K562 (cell line): ENCODE measurements around the gene ARHGAP33. TPM values are rescaled to one million over a fixed set of nuclear protein-coding genes. Genes with fewer than 3 reads are reported as not detected.
A peak's percentile ranks its signal among the peaks of the same experiment; 100 is the strongest.

ENCODE experiments used
- BRF1 ChIP-seq: IDR thresholded peaks from 3 replicates; pipeline ENCODE4 v1.6.1; 2011; ENCODE audit warnings: borderline replicate concordance, mild to moderate bottlenecking; ENCODE audit not compliant: insufficient read length; ENCODE audit errors: extremely low read depth
- DMBX1 ChIP-seq: fragments of 250-450 bp; sonication (Bioruptor Pico); IDR thresholded peaks from 2 replicates; pipeline ENCODE4 v1.8.0; 2022; ENCODE audit warnings: inconsistent platforms, mild to moderate bottlenecking, moderate library complexity, borderline replicate concordance
- ELK1 ChIP-seq: sonication (generic); formaldehyde crosslinking; IDR thresholded peaks from 2 replicates; pipeline ENCODE4 v1.8.1; 2022; ENCODE audit warnings: missing genetic modification reagents
- ETS2 ChIP-seq: IDR thresholded peaks from 2 replicates; pipeline ENCODE4 v1.6.1; 2016; ENCODE audit warnings: borderline replicate concordance, missing genetic modification characterization, mild to moderate bottlenecking, moderate library complexity, missing compliant biosample characterization; ENCODE audit not compliant: poor library complexity, severe bottlenecking
- FOXK1 ChIP-seq: sonication (generic); formaldehyde crosslinking; IDR thresholded peaks from 2 replicates; pipeline ENCODE4 v1.8.0; 2022; ENCODE audit warnings: missing genetic modification reagents, mild to moderate bottlenecking, borderline replicate concordance
- HDAC3 ChIP-seq: fragments of 450-650 bp; IDR thresholded peaks from 2 replicates; pipeline ENCODE4 v1.6.1; 2018; ENCODE audit warnings: borderline replicate concordance, mild to moderate bottlenecking, moderate library complexity; ENCODE audit not compliant: partially characterized antibody
- HMGN3 ChIP-seq: IDR thresholded peaks from 2 replicates; pipeline ENCODE4 v1.6.1; 2011; ENCODE audit warnings: borderline replicate concordance, low read depth, mild to moderate bottlenecking, mixed read lengths, low read length; ENCODE audit not compliant: insufficient read length; ENCODE audit errors: extremely low read depth
- MECOM ChIP-seq: fragments of 250-450 bp; sonication (Bioruptor Pico); IDR thresholded peaks from 2 replicates; pipeline ENCODE4 v1.8.0; 2022; ENCODE audit warnings: inconsistent platforms
- MIER1 ChIP-seq: fragments of 450-650 bp; IDR thresholded peaks from 2 replicates; pipeline ENCODE4 v1.6.1; 2016; ENCODE audit warnings: antibody characterized with exemption, mild to moderate bottlenecking, low read depth
- MTA2 ChIP-seq: fragments of 450-650 bp; IDR thresholded peaks from 2 replicates; pipeline ENCODE4 v1.6.1; 2016; ENCODE audit warnings: low read depth
- PCBP1 ChIP-seq: fragments of 200-400 bp; formaldehyde crosslinking; IDR thresholded peaks from 2 replicates; pipeline ENCODE4 v1.6.1; 2018; ENCODE audit warnings: mild to moderate bottlenecking, low read depth, low read length; ENCODE audit not compliant: poor library complexity, severe bottlenecking
- PURB ChIP-seq: sonication (generic); formaldehyde crosslinking; IDR thresholded peaks from 2 replicates; pipeline ENCODE4 v1.9.0; 2021; ENCODE audit warnings: low read depth, mild to moderate bottlenecking, missing genetic modification reagents
- RCOR1 ChIP-seq, 2 experiments: IDR thresholded peaks; 2 replicates each; pipeline ENCODE4 v1.6.1; 2012; ENCODE audit warnings: low read depth in 2 of 2, low read length in 2 of 2, borderline replicate concordance in 1 of 2, improper control_type of control experiment in 1 of 2
- RFX5 ChIP-seq: IDR thresholded peaks from 2 replicates; pipeline ENCODE4 v1.6.1; 2011; ENCODE audit warnings: low read depth, mild to moderate bottlenecking, improper control_type of control experiment, low read length
- SPI1 ChIP-seq: IDR thresholded peaks from 2 replicates; pipeline ENCODE4 v1.6.1; 2011; ENCODE audit warnings: low read depth, low read length, control low read depth, borderline replicate concordance
- STAT5A ChIP-seq: IDR thresholded peaks from 2 replicates; pipeline ENCODE4 v1.6.1; 2012; ENCODE audit warnings: low read length, inconsistent platforms, borderline replicate concordance
- ZC3H8 ChIP-seq: fragments of 450-650 bp; IDR thresholded peaks from 2 replicates; pipeline ENCODE4 v1.6.1; 2017
- ZNF165 ChIP-seq: fragments of 250-450 bp; sonication (Bioruptor Pico); IDR thresholded peaks from 2 replicates; pipeline ENCODE4 v1.4.0; 2020; ENCODE audit warnings: borderline replicate concordance
- ZNF282 ChIP-seq: sonication (generic); formaldehyde crosslinking; IDR thresholded peaks from 2 replicates; pipeline ENCODE4 v1.8.1; 2023; ENCODE audit warnings: missing genetic modification reagents
- ZNF696 ChIP-seq: fragments of 250-450 bp; sonication (Bioruptor Pico); conservative IDR thresholded peaks from 2 replicates; pipeline ENCODE4 v1.4.0; 2020; ENCODE audit warnings: mild to moderate bottlenecking, moderate library complexity
- ZNF764 ChIP-seq: fragments of 250-450 bp; sonication (Bioruptor Pico); IDR thresholded peaks from 2 replicates; pipeline ENCODE4 v1.4.0; 2020; ENCODE audit warnings: low read depth, mild to moderate bottlenecking, moderate library complexity
- ZNF785 ChIP-seq: fragments of 250-450 bp; sonication (Bioruptor Pico); IDR thresholded peaks from 2 replicates; pipeline ENCODE4 v1.4.0; 2020; ENCODE audit warnings: mild to moderate bottlenecking
- ZSCAN29 ChIP-seq: fragments of 450-650 bp; IDR thresholded peaks from 2 replicates; pipeline ENCODE4 v1.6.1; 2017
- polyA plus RNA-seq, 8 experiments: library from polyadenylated mRNA; depleted of rRNA in 4 of 8; stranded (reverse) in 5 of 8; unstranded in 3 of 8; fragments of >200 nt; fragmentation: Nextera tagmentation in 2 of 8; fragmentation: Illumina TruSeq in 1 of 8; extraction: Ambion mirVana in 2 of 8; extraction: Trizol in 1 of 8; gene quantifications; 2 replicates each; pipeline versions ENCODE4 v1.2.1 to v1.2.3, GENCODE V29; 2011 to 2014; ENCODE audit warnings: inconsistent platforms in 1 of 8, missing spikeins in 1 of 8
- total RNA-seq, 7 experiments: library from RNA; depleted of rRNA in 6 of 7; stranded (reverse); fragments of >200 nt in 6 of 7; fragmentation: Illumina TruSeq in 2 of 7; extraction: Trizol in 2 of 7; gene quantifications; 2 replicates each; pipeline versions ENCODE4 v1.2.1 to v1.2.3, GENCODE V29; 2011 to 2021; ENCODE audit warnings: low replicate concordance in 1 of 7
- TF ChIP-seq, protein P1 (sequence below), 2 experiments: IDR thresholded peaks; 2 replicates each; pipeline ENCODE4 v1.6.1; 2011; ENCODE audit warnings: borderline replicate concordance in 1 of 2, control low read depth in 1 of 2, low read depth in 1 of 2, low read length in 1 of 2, mild to moderate bottlenecking in 1 of 2, mixed read lengths in 1 of 2, moderate library complexity in 1 of 2; ENCODE audit not compliant: insufficient read depth in 1 of 2, insufficient read length in 1 of 2, poor library complexity in 1 of 2, severe bottlenecking in 1 of 2; ENCODE audit errors: extremely low read depth in 1 of 2

ARHGAP33 gene
- total and polyA plus RNA-seq, 9 of the 15 experiments (the other 6 are each of a cell fraction or from before 2014, with no cell fraction given) = 0.06 to 26.6 (median 1.6) TPM; not detected in 1

GRCh38 chr19:35775298-35776101, at the start of gene ARHGAP33 (continued):
- TF ChIP-seq ZNF282 (CRISPR knock-in tag) (no peak), HDAC3 (no peak), PCBP1 (no peak), RCOR1 (IDR thresholded peaks at IDR 0.05; ENCODE audit: borderline replicate concordance in 1 of 2, low read depth in 2 of 2, low read length in 2 of 2) (0 out of 4 replicates have a peak, but pooled peaks of 1 of the 2 experiments have one; percentile 28), MIER1 (no peak), BRF1 (no peak), ETS2 (tag) (no peak), SPI1 (no peak), PURB (CRISPR knock-in tag) (no peak), ZNF165 (CRISPR knock-in tag) (no peak), ZC3H8 (no peak), ZNF696 (CRISPR knock-in tag) (no peak), RFX5 (no peak), ZSCAN29 (no peak), MECOM (CRISPR knock-in tag) (peak; percentile 95), MTA2 (no peak), FOXK1 (no peak), ZNF785 (CRISPR knock-in tag) (no peak), HMGN3 (peak; percentile 94), STAT5A (no peak), DMBX1 (no peak), ELK1 (CRISPR knock-in tag) (no peak), ZNF764 (CRISPR knock-in tag) (no peak)
- TF ChIP-seq, protein P1, sequence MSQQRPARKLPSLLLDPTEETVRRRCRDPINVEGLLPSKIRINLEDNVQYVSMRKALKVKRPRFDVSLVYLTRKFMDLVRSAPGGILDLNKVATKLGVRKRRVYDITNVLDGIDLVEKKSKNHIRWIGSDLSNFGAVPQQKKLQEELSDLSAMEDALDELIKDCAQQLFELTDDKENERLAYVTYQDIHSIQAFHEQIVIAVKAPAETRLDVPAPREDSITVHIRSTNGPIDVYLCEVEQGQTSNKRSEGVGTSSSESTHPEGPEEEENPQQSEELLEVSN (IDR thresholded peaks at IDR 0.05; ENCODE audit: borderline replicate concordance in 1 of 2, extremely low read depth in 1 of 2, insufficient read depth in 1 of 2, insufficient read length in 1 of 2, low read depth in 1 of 2, low read length in 1 of 2, poor library complexity in 1 of 2, severe bottlenecking in 1 of 2) = peak in 1 of 2 experiments; percentile 73
